Measurements from ENCODE around the gene CYBC1. TPM values are rescaled to one million over a fixed set of nuclear protein-coding genes. Genes with fewer than 3 reads are reported as not detected.

Gene CYBC1
- total RNA-seq, 1 donor from 2014 or later: 78.1 TPM

- no peak for DNase-seq (ENCODE audit: extremely low spot score, unreplicated experiment)
Observed at GRCh38 chr17:82474223-82475010, 23.9 kb upstream of the CYBC1 start.

GRCh38 chr17:82470065-82470464, 19.5 kb upstream of the CYBC1 start:
- Mint-ChIP-seq H3K4me3 (no peak overlapping the region), H3K27ac (no peak overlapping the region), H3K27me3 (no peaks in the 10 kb centered on the region), H3K36me3 (peaks cover 27% of the 10 kb centered on the region), H3K4me1 (ENCODE audit: unreplicated experiment) (no peaks in the 10 kb centered on the region), H3K9me3 (no peaks in the 10 kb centered on the region)
- no peak for TF ChIP-seq CTCF (conservative IDR thresholded peaks at IDR 0.05)
- no peak for DNase-seq (ENCODE audit: extremely low spot score, unreplicated experiment)

More at GRCh38 chr17:82474223-82475010, 23.9 kb upstream of the CYBC1 start:
- Mint-ChIP-seq H3K36me3 (peaks cover 16% of the 10 kb centered on the region), H3K27ac (no peak overlapping the region), H3K4me3 (no peak overlapping the region), H3K27me3 (no peaks in the 10 kb centered on the region), H3K4me1 (ENCODE audit: unreplicated experiment) (no peaks in the 10 kb centered on the region), H3K9me3 (no peaks in the 10 kb centered on the region)
- no peak for TF ChIP-seq CTCF (conservative IDR thresholded peaks at IDR 0.05)

- DNase-seq (ENCODE audit: extremely low spot score, unreplicated experiment): no peak
- Mint-ChIP-seq H3K9me3 (no peaks in the 10 kb centered on the region), H3K36me3 (peaks cover 33% of the 10 kb centered on the region), H3K4me3 (no peak overlapping the region), H3K4me1 (ENCODE audit: unreplicated experiment) (no peaks in the 10 kb centered on the region), H3K27me3 (no peaks in the 10 kb centered on the region), H3K27ac (no peak overlapping the region)
- no peak for TF ChIP-seq CTCF (conservative IDR thresholded peaks at IDR 0.05)
Observed at GRCh38 chr17:82468692-82469091, 18.1 kb upstream of the CYBC1 start.

GRCh38 chr17:82465023-82465603, 14.6 kb upstream of the CYBC1 start:
- Mint-ChIP-seq H3K27me3 (no peaks in the 10 kb centered on the region), H3K27ac (no peak overlapping the region), H3K9me3 (no peaks in the 10 kb centered on the region), H3K36me3 (peaks cover 35% of the 10 kb centered on the region), H3K4me1 (ENCODE audit: unreplicated experiment) (peaks cover 9% of the 10 kb centered on the region), H3K4me3 (no peak overlapping the region)
- no peak for TF ChIP-seq CTCF (conservative IDR thresholded peaks at IDR 0.05)
- no peak for DNase-seq (ENCODE audit: extremely low spot score, unreplicated experiment)

GRCh38 chr17:82464567-82464929, 14.0 kb upstream of the CYBC1 start:
- H3K27me3 Mint-ChIP-seq: no peaks in the 10 kb centered on the region
- H3K27ac Mint-ChIP-seq: no peak overlapping the region
- H3K4me3 Mint-ChIP-seq: no peak overlapping the region
- no peak for DNase-seq (ENCODE audit: extremely low spot score, unreplicated experiment)
- H3K4me1 Mint-ChIP-seq (ENCODE audit: unreplicated experiment): peaks cover 9% of the 10 kb centered on the region
- H3K9me3 Mint-ChIP-seq: no peaks in the 10 kb centered on the region
- no peak for TF ChIP-seq CTCF (conservative IDR thresholded peaks at IDR 0.05)
- peaks cover 32% of the 10 kb centered on the region for H3K36me3 Mint-ChIP-seq
